GM12878 (cell line): ENCODE data around the gene SEC14L6. TPM values are rescaled to one million over a fixed set of nuclear protein-coding genes. Genes with fewer than 3 reads are reported as not detected.

Experiments
- ATAC-seq: fragments of 200-7000 bp; cut with Tn5 transposase; 3 replicates; pipeline ENCODE4 v1.9.1; 2020; ENCODE audit warnings: mild to moderate bottlenecking, moderate library complexity
- BruUV-seq: library from RNA; stranded (reverse); fragments of 400-500 nt; replicated peaks from 2 replicates; lab custom pipeline; 2021; lab: Mats Ljungman, UMichigan
- CTCF ChIA-PET: fragments of 300-600 bp; sonication (Branson Sonifier 250); formaldehyde crosslinking; extraction: SDS; loops from one replicate; lab custom pipeline; 2021; ENCODE audit warnings: inconsistent platforms; lab: Yijun Ruan, JAX
- POLR2A ChIA-PET: fragments of 350-600 bp; formaldehyde crosslinking; extraction: SDS; loops from one replicate; lab custom pipeline; 2021; ENCODE audit warnings: inconsistent platforms; lab: Charles Lee
- RAD21 ChIA-PET: fragments of 300-600 bp; sonication (Branson Sonifier 250); formaldehyde crosslinking; loops from one replicate; lab custom pipeline; 2023; ENCODE audit warnings: antibody characterized with exemption; ENCODE audit not compliant: unreplicated experiment; lab: Charles Lee
- SMC1A ChIA-PET: fragments of 300-600 bp; sonication (Branson Sonifier 250); formaldehyde crosslinking; loops from one replicate; lab custom pipeline; 2023; ENCODE audit not compliant: unreplicated experiment, uncharacterized antibody; lab: Charles Lee
- DNase-seq: peaks from one replicate; pipeline ENCODE4 v3.0.0-alpha.2; 2011; ENCODE audit warnings: low read depth, low spot score
- FAIRE-seq: peaks from 3 replicates; lab custom pipeline; 2011; peaks lifted over from hg19 to GRCh38; lab: Jason Lieb, UNC
- H2AFZ ChIP-seq: 2 replicates; pipeline ENCODE4 v1.6.0; 2011; ENCODE audit warnings: low read depth, low read length, control low read depth; ENCODE audit not compliant: control insufficient read depth
- H3K27ac ChIP-seq: 2 replicates; pipeline ENCODE4 v1.5.1; 2011; ENCODE audit warnings: control low read depth; ENCODE audit not compliant: control insufficient read depth, insufficient read depth
- H3K27me3 ChIP-seq, 2 experiments: replicated peaks in 1 of 2; 2 replicates each; pipeline versions ENCODE4 v1.6.0 to v1.6.1; 2011; ENCODE audit warnings: low read length in 1 of 2; ENCODE audit not compliant: control insufficient read depth in 2 of 2, insufficient read depth in 2 of 2
- H3K36me3 ChIP-seq, 2 experiments: 2 replicates each; pipeline ENCODE4 v1.5.1; 2011; ENCODE audit warnings: low read length in 1 of 2; ENCODE audit not compliant: control insufficient read depth in 2 of 2, insufficient read depth in 2 of 2
- H3K4me1 ChIP-seq: 2 replicates; pipeline ENCODE4 v1.6.1; 2011; ENCODE audit warnings: mild to moderate bottlenecking, low read length, moderate library complexity, mixed read lengths; ENCODE audit not compliant: control insufficient read depth, insufficient read depth
- H3K4me2 ChIP-seq: 2 replicates; pipeline ENCODE4 v1.6.0; 2011; ENCODE audit warnings: control low read depth; ENCODE audit not compliant: control insufficient read depth, insufficient read depth
- H3K4me3 ChIP-seq: fragments of 200-600 bp; sonication (generic); 2 replicates; pipeline ENCODE4 v1.5.1; 2016
- H3K79me2 ChIP-seq: 2 replicates; pipeline ENCODE4 v1.6.0; 2011; ENCODE audit warnings: low read length; ENCODE audit not compliant: control insufficient read depth, insufficient read depth
- H3K9ac ChIP-seq: 2 replicates; pipeline ENCODE4 v1.8.0; 2011; ENCODE audit warnings: low read length, control low read depth, mixed read lengths; ENCODE audit not compliant: control insufficient read depth, insufficient read depth
- H3K9me3 ChIP-seq: replicated peaks from 3 replicates; pipeline ENCODE4 v1.5.1; 2011; ENCODE audit warnings: mild to moderate bottlenecking, low read length; ENCODE audit not compliant: control insufficient read depth, insufficient read depth
- H4K20me1 ChIP-seq: 2 replicates; pipeline ENCODE4 v1.6.0; 2011; ENCODE audit not compliant: control insufficient read depth, insufficient read depth
- BACH1 ChIP-seq: fragments of 450-650 bp; IDR thresholded peaks from 2 replicates; pipeline ENCODE4 v1.6.1; 2017; ENCODE audit warnings: mild to moderate bottlenecking, borderline replicate concordance
- BHLHE40 ChIP-seq, 2 experiments: fragments of 450-650 bp in 1 of 2; IDR thresholded peaks; 2 replicates each; pipeline ENCODE4 v1.6.1; 2011 to 2017; ENCODE audit warnings: low read depth in 2 of 2, borderline replicate concordance in 1 of 2, improper control_type of control experiment in 1 of 2, low read length in 1 of 2, mild to moderate bottlenecking in 1 of 2
- CREB1 ChIP-seq: IDR thresholded peaks from 2 replicates; pipeline ENCODE4 v1.6.1; 2012; ENCODE audit warnings: low read depth, mild to moderate bottlenecking, inconsistent platforms
- CTCF ChIP-seq, 3 experiments: IDR thresholded peaks in 2 of 3; conservative IDR thresholded peaks in 1 of 3; 2 replicates each; pipeline ENCODE4 v1.5.1; 2011; ENCODE audit warnings: low read depth in 3 of 3, low read length in 3 of 3, mild to moderate bottlenecking in 3 of 3, control low read depth in 2 of 3, moderate library complexity in 2 of 3, inconsistent platforms in 1 of 3, mixed read lengths in 1 of 3; ENCODE audit not compliant: control insufficient read depth in 2 of 3, insufficient read depth in 1 of 3; ENCODE audit errors: extremely low read depth in 1 of 3
- JUNB ChIP-seq: IDR thresholded peaks from 2 replicates; pipeline ENCODE4 v1.6.1; 2016; ENCODE audit warnings: antibody characterized with exemption, mild to moderate bottlenecking
- MEF2A ChIP-seq: IDR thresholded peaks from 2 replicates; pipeline ENCODE4 v1.6.1; 2011; ENCODE audit warnings: low read depth, mild to moderate bottlenecking, low read length, moderate library complexity; ENCODE audit not compliant: insufficient read depth
- MEF2B ChIP-seq: fragments of 450-650 bp; IDR thresholded peaks from 2 replicates; pipeline ENCODE4 v1.6.1; 2018; ENCODE audit warnings: mild to moderate bottlenecking, moderate library complexity; ENCODE audit not compliant: partially characterized antibody, poor library complexity, severe bottlenecking
- NFXL1 ChIP-seq: fragments of 450-650 bp; IDR thresholded peaks from 2 replicates; pipeline ENCODE4 v1.6.1; 2017; ENCODE audit warnings: antibody characterized with exemption, mild to moderate bottlenecking, borderline replicate concordance
- SUPT20H ChIP-seq: IDR thresholded peaks from 2 replicates; pipeline ENCODE4 v1.6.1; 2011; ENCODE audit warnings: low read depth, mild to moderate bottlenecking, low read length, moderate library complexity, borderline replicate concordance; ENCODE audit not compliant: control insufficient read depth
- TAF1 ChIP-seq: IDR thresholded peaks from 2 replicates; pipeline ENCODE4 v1.6.1; 2011; ENCODE audit warnings: mild to moderate bottlenecking, low read depth, low read length, borderline replicate concordance
- ZNF24 ChIP-seq: fragments of 450-650 bp; IDR thresholded peaks from 2 replicates; pipeline ENCODE4 v1.6.1; 2017; ENCODE audit warnings: antibody characterized with exemption, mild to moderate bottlenecking
- WGBS: methylation state at CpG from one replicate; pipeline ENCODE4 v1.1.6; 2016; ENCODE audit warnings: low lambda C conversion rate; ENCODE audit not compliant: insufficient replicate concordance, insufficient coverage; ENCODE audit errors: missing lambda C conversion rate; 5-methylcytosine and 5-hydroxymethylcytosine counted together
- in situ Hi-C: fragments of 300-500 bp; cut with MboI; formaldehyde crosslinking; loops from 9 replicates; pipeline ENCODE4 v1.14.3; 2018; ENCODE audit warnings: mixed read lengths
- intact Hi-C: fragments of 100-400 bp; cut with micrococcal nuclease; formaldehyde crosslinking; loops from one replicate; pipeline ENCODE4 v1.14.2; 2022; ENCODE audit not compliant: unreplicated experiment
- polyA plus RNA-seq, 11 experiments: library from polyadenylated mRNA; depleted of rRNA in 4 of 11; unstranded in 6 of 11; stranded (reverse) in 5 of 11; fragments of >200 nt; fragmentation: Nextera tagmentation in 4 of 11; fragmentation: Illumina TruSeq in 1 of 11; extraction: Ambion mirVana in 4 of 11; extraction: Trizol in 1 of 11; gene quantifications; 1 replicate in 1 of 11; 2 replicates in 10 of 11; pipeline versions ENCODE4 v1.2.1 to v1.2.3, GENCODE V29; 2011 to 2016; ENCODE audit warnings: inconsistent platforms in 2 of 11, missing spikeins in 2 of 11, low read depth in 1 of 11
- total RNA-seq, 4 experiments: library from RNA; depleted of rRNA in 3 of 4; stranded (reverse); fragments of >200 nt in 3 of 4; fragmentation: Illumina TruSeq in 1 of 4; extraction: Trizol in 1 of 4; gene quantifications; 2 replicates each; pipeline versions ENCODE4 v1.2.1 to v1.2.3, GENCODE V29; 2013 to 2021
- TF ChIP-seq, protein P1 (sequence below): fragments of 450-650 bp; formaldehyde crosslinking; IDR thresholded peaks from 2 replicates; pipeline ENCODE4 v1.5.0; 2022; ENCODE audit warnings: mild to moderate bottlenecking, missing genetic modification characterization

The SEC14L6 gene
- total and polyA plus RNA-seq, 10 of the 15 experiments (the other 5 are each of a cell fraction or from before 2014, with no cell fraction given) = not detected

GRCh38 chr22:30516273-30516672 lies 30.3 kb downstream of the SEC14L6 start:
- no peak for TF ChIP-seq JUNB
- no peak for TF ChIP-seq NFXL1
- TF ChIP-seq TAF1 = no peak
- no peak for TF ChIP-seq BHLHE40 (IDR thresholded peaks at IDR 0.05; ENCODE audit: borderline replicate concordance in 1 of 2, low read depth in 2 of 2, low read length in 1 of 2)
- TF ChIP-seq MEF2B = no peak
- TF ChIP-seq, protein P1, sequence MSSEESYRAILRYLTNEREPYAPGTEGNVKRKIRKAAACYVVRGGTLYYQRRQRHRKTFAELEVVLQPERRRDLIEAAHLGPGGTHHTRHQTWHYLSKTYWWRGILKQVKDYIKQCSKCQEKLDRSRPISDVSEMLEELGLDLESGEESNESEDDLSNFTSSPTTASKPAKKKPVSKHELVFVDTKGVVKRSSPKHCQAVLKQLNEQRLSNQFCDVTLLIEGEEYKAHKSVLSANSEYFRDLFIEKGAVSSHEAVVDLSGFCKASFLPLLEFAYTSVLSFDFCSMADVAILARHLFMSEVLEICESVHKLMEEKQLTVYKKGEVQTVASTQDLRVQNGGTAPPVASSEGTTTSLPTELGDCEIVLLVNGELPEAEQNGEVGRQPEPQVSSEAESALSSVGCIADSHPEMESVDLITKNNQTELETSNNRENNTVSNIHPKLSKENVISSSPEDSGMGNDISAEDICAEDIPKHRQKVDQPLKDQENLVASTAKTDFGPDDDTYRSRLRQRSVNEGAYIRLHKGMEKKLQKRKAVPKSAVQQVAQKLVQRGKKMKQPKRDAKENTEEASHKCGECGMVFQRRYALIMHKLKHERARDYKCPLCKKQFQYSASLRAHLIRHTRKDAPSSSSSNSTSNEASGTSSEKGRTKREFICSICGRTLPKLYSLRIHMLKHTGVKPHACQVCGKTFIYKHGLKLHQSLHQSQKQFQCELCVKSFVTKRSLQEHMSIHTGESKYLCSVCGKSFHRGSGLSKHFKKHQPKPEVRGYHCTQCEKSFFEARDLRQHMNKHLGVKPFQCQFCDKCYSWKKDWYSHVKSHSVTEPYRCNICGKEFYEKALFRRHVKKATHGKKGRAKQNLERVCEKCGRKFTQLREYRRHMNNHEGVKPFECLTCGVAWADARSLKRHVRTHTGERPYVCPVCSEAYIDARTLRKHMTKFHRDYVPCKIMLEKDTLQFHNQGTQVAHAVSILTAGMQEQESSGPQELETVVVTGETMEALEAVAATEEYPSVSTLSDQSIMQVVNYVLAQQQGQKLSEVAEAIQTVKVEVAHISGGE (CRISPR knock-in tag) = no peak
- TF ChIP-seq SUPT20H = no peak
- no peak for TF ChIP-seq CREB1
- no peak for TF ChIP-seq CTCF (IDR thresholded peaks at IDR 0.05 in 2 of 3, conservative IDR thresholded peaks at IDR 0.05 in 1 of 3; ENCODE audit: control insufficient read depth in 2 of 3, extremely low read depth in 1 of 3, insufficient read depth in 1 of 3, low read depth in 3 of 3, low read length in 3 of 3)
- TF ChIP-seq MEF2A = no peak
- no peak for TF ChIP-seq ZNF24
- no peak for TF ChIP-seq BACH1
- TF ChIP-seq, all 136 proteins: peak for 0
- H3K4me1 ChIP-seq = no peaks in the 10 kb centered on the region
- no peaks in the 10 kb centered on the region for H3K36me3 ChIP-seq
- RAD21 ChIA-PET = no interaction called here
- peaks cover 0 to 2% of the 10 kb centered on the region in 2 experiments; a peak in 1 of 4 replicates for H3K27me3 ChIP-seq
- ATAC-seq (no peak), DNase-seq (no peak), FAIRE-seq (no peak)
- H3K27ac ChIP-seq = no peak overlapping the region
- no peak overlapping the region for H3K4me2 ChIP-seq
- no peaks in the 10 kb centered on the region for H3K79me2 ChIP-seq
- 16% methylated on average over 6 of the region's 6 CpGs for WGBS
- no peak overlapping the region for H3K4me3 ChIP-seq
- CTCF ChIA-PET = interaction anchor here (1.6 kb wide), 1 partner anchor 47 kb away, joined by 3 read pairs; no protein-coding TSS in a partner anchor
- H3K9me3 ChIP-seq = no peaks in the 10 kb centered on the region
- SMC1A ChIA-PET = no interaction called here
- POLR2A ChIA-PET = no interaction called here
- no peaks in the 10 kb centered on the region for H4K20me1 ChIP-seq
- no peak overlapping the region for H2AFZ ChIP-seq
- H3K9ac ChIP-seq = no peak overlapping the region
- no TSS peak for BruUV-seq
- in situ Hi-C loops (no loop called here), intact Hi-C loops (no loop called here)
